Keratinocyte (primary cell): ENCODE data around the gene WDR1. TPM values are rescaled to one million over a fixed set of nuclear protein-coding genes. Genes with fewer than 3 reads are reported as not detected.

Experiments used
- DNase-seq: peaks from one replicate; pipeline ENCODE4 v3.0.0-alpha.2; 2011; ENCODE audit warnings: low read depth, missing footprints, low spot score
- FAIRE-seq: peaks from 2 replicates; lab custom pipeline; 2011; peaks lifted over from hg19 to GRCh38; lab: Jason Lieb, UNC
- H2AFZ ChIP-seq: 2 replicates; pipeline ENCODE4 v1.6.0; 2012; ENCODE audit warnings: low read length, control low read depth, inconsistent platforms; ENCODE audit not compliant: control insufficient read depth
- H3K27ac ChIP-seq: 2 replicates; pipeline ENCODE4 v1.5.1; 2011; ENCODE audit warnings: low read length; ENCODE audit not compliant: control insufficient read depth, insufficient read depth
- H3K27me3 ChIP-seq: 3 replicates; pipeline ENCODE4 v1.6.0; 2011; ENCODE audit warnings: low read length; ENCODE audit not compliant: control insufficient read depth, insufficient read depth; ENCODE audit errors: extremely low read depth
- H3K36me3 ChIP-seq, 2 experiments: 2 replicates in 1 of 2; 3 replicates in 1 of 2; pipeline ENCODE4 v1.5.1; 2011; ENCODE audit warnings: low read length in 2 of 2, mild to moderate bottlenecking in 1 of 2; ENCODE audit not compliant: control insufficient read depth in 2 of 2, insufficient read depth in 2 of 2; ENCODE audit errors: extremely low read depth in 1 of 2
- H3K4me1 ChIP-seq: 3 replicates; pipeline ENCODE4 v1.5.1; 2011; ENCODE audit warnings: low read length; ENCODE audit not compliant: control insufficient read depth, insufficient read depth; ENCODE audit errors: extremely low read depth
- H3K4me2 ChIP-seq: 3 replicates; pipeline ENCODE4 v1.6.0; 2011; ENCODE audit warnings: low read depth, low read length; ENCODE audit not compliant: control insufficient read depth, insufficient read depth; ENCODE audit errors: extremely low read depth
- H3K4me3 ChIP-seq, 3 experiments: fragments of 200-600 bp in 1 of 3; sonication (generic) in 1 of 3; 2 replicates in 2 of 3; 3 replicates in 1 of 3; pipeline ENCODE4 v1.5.1; 2011 to 2016; ENCODE audit warnings: low read length in 3 of 3, mild to moderate bottlenecking in 3 of 3, control low read depth in 2 of 3, inconsistent platforms in 1 of 3, low read depth in 1 of 3, mixed read lengths in 1 of 3, mixed run types in 1 of 3, moderate library complexity in 1 of 3; ENCODE audit not compliant: control insufficient read depth in 2 of 3, insufficient read depth in 2 of 3; ENCODE audit errors: extremely low read depth in 1 of 3
- H3K79me2 ChIP-seq: 2 replicates; pipeline ENCODE4 v1.6.0; 2012; ENCODE audit warnings: low read length; ENCODE audit not compliant: control insufficient read depth, insufficient read depth
- H3K9ac ChIP-seq: 3 replicates; pipeline ENCODE4 v1.6.0; 2011; ENCODE audit warnings: low read length; ENCODE audit not compliant: control insufficient read depth, insufficient read depth; ENCODE audit errors: extremely low read depth
- H3K9me1 ChIP-seq: 3 replicates; pipeline ENCODE4 v1.6.0; 2011; ENCODE audit warnings: low read length; ENCODE audit not compliant: control insufficient read depth, insufficient read depth; ENCODE audit errors: extremely low read depth
- H3K9me3 ChIP-seq: 2 replicates; pipeline ENCODE4 v1.5.1; 2012; ENCODE audit warnings: low read depth, low read length; ENCODE audit not compliant: control insufficient read depth
- H4K20me1 ChIP-seq: 3 replicates; pipeline ENCODE4 v1.6.0; 2011; ENCODE audit warnings: low read length; ENCODE audit not compliant: control insufficient read depth, insufficient read depth; ENCODE audit errors: extremely low read depth
- CTCF ChIP-seq, 3 experiments: IDR thresholded peaks in 1 of 3; conservative IDR thresholded peaks in 1 of 3; optimal IDR thresholded peaks in 1 of 3; 2 replicates in 2 of 3; 3 replicates in 1 of 3; pipeline versions ENCODE3 to v1.5.1; 2011; ENCODE audit warnings: low read length in 3 of 3, mild to moderate bottlenecking in 3 of 3, moderate library complexity in 2 of 3, control low read depth in 1 of 3, inconsistent platforms in 1 of 3; ENCODE audit not compliant: insufficient read depth in 2 of 3; ENCODE audit errors: extremely low read depth in 1 of 3
- EZH2 ChIP-seq: IDR thresholded peaks from one replicate; pipeline ENCODE4 v1.6.1; 2012; ENCODE audit warnings: inconsistent platforms, mild to moderate bottlenecking, low read length, moderate library complexity
- dilution Hi-C: fragments of 300-500 bp; cut with MboI; formaldehyde crosslinking; loops from one replicate; pipeline ENCODE4 v1.7.0; 2020; ENCODE audit warnings: low sequenced_read_pairs; ENCODE audit not compliant: extremely low pct_ligation_motif_present
- polyA plus RNA-seq, 5 experiments: library from polyadenylated mRNA; depleted of rRNA in 3 of 5; stranded (reverse) in 3 of 5; stranded (forward) in 1 of 5; unstranded in 1 of 5; fragments of >200 nt; gene quantifications; 1 replicate in 1 of 5; 2 replicates in 3 of 5; 3 replicates in 1 of 5; pipeline versions ENCODE4 v1.2.1 to v1.2.3, GENCODE V29; 2011 to 2012; ENCODE audit warnings: missing spikeins in 2 of 5, low read depth in 1 of 5, low replicate concordance in 1 of 5

WDR1 gene
- polyA plus RNA-seq, 1 donor (not counting 4 experiments of a cell fraction or from before 2014, with no cell fraction given): 423 TPM

DNA sequence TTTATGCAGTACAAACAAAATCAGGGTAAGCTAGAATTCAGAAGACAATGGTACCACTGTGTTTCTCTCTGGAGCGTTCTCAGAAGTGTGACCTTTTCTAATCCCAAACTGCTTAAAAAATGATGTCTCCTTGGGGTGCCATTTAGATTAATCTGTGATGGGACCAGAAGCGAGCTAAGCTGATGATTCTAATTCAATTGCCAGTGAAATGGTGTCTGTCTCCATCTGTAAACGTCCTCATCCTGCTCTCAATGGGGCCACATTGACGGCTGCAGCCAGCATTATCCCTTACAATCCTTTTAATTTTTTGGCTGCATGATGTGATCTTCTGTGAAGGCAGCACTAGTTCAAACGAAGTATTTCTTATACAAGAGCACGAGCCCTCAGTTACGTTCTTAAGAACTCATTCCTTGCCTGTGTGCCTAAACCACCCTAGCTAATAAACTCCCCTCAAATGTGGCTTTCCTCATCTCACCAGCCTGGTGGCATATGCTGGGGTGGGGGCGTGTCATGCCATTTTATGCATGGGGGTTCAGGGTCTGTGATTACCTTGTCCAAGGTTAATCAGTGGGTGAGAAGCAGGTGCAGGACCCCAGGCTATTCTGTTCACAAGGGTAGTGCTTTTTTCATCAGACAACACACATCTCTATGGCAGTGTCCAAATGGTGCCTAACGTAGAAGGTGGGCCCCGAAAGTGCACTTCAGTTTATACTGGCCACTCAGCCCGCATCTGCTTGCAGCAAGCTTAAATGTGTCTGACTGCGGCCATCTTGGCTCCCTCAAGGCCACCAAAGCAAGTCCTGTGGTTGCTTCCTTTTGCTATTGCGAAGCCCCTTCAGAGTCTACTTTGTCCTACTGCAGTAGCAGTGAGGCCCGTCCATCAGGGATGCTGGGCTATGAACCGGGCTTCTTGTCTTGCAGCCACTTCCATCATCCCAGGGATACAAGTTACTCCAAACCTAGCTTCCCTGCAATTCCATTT is 49.6 kb downstream of the WDR1 start:
- FAIRE-seq (no peak), DNase-seq (no peak)
- H3K27me3 ChIP-seq: no peaks in the 10 kb centered on the region
- no peaks in the 10 kb centered on the region for H3K9me3 ChIP-seq
- no peak overlapping the region for H2AFZ ChIP-seq
- H3K9me1 ChIP-seq: no peaks in the 10 kb centered on the region
- peaks cover 6 to 7% of the 10 kb centered on the region in 2 experiments for H3K36me3 ChIP-seq
- no peak overlapping the region for H3K4me3 ChIP-seq
- H3K79me2 ChIP-seq: no peaks in the 10 kb centered on the region
- H3K9ac ChIP-seq: no peak overlapping the region
- TF ChIP-seq CTCF (optimal IDR thresholded peaks at IDR 0.05 in 1 of 3, IDR thresholded peaks at IDR 0.05 in 1 of 3, conservative IDR thresholded peaks at IDR 0.05 in 1 of 3; ENCODE audit: extremely low read depth in 1 of 3, insufficient read depth in 2 of 3, low read length in 3 of 3) (no peak), EZH2 (no peak)
- no peaks in the 10 kb centered on the region for H4K20me1 ChIP-seq
- no peaks in the 10 kb centered on the region for H3K4me1 ChIP-seq
- no peak overlapping the region for H3K27ac ChIP-seq
- dilution Hi-C loops: no loop called here
- no peak overlapping the region for H3K4me2 ChIP-seq

DNA sequence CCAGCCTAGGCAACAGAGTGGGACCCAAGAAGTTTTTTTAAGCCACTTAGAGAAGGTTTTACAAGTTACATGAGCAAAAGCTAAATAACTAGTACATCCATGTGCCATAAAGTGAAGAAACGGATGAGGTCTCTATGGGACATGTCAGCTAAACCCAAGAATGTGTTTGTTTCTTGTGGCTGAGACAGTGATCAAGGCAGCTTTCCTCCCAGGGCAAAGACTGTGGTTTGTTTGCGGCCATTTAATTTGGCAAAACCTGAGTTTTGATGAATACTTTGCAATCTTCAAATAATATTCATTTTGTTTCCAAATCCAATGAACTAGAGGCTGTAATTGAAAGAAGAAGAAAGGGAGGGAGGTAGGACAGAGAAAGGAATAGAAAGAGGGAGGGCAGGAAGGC is 50.4 kb downstream of the WDR1 start:
- Histone ChIP-seq H3K4me2 (no peak overlapping the region), H2AFZ (no peak overlapping the region), H3K9me1 (no peaks in the 10 kb centered on the region), H3K27ac (no peak overlapping the region), H3K27me3 (no peaks in the 10 kb centered on the region), H3K9me3 (no peaks in the 10 kb centered on the region), H3K4me1 (peaks cover 6% of the 10 kb centered on the region), H4K20me1 (no peaks in the 10 kb centered on the region), H3K79me2 (no peaks in the 10 kb centered on the region), H3K9ac (no peak overlapping the region), H3K36me3 (peaks cover 6 to 7% of the 10 kb centered on the region in 2 experiments), H3K4me3 (no peak overlapping the region)
- FAIRE-seq (no peak), DNase-seq (no peak)
- dilution Hi-C loops: no loop called here
- TF ChIP-seq CTCF (optimal IDR thresholded peaks at IDR 0.05 in 1 of 3, IDR thresholded peaks at IDR 0.05 in 1 of 3, conservative IDR thresholded peaks at IDR 0.05 in 1 of 3; ENCODE audit: extremely low read depth in 1 of 3, insufficient read depth in 2 of 3, low read length in 3 of 3) (no peak), EZH2 (no peak)
